Adrenal gland (tissue), 12 donors: ENCODE measurements around the gene FAM118B. TPM values are rescaled to one million over a fixed set of nuclear protein-coding genes. Genes with fewer than 3 reads are reported as not detected.

Source experiments
- DNase-seq, 7 donors: peaks; one replicate each; pipeline ENCODE4 v3.0.0-alpha.2; 2019 to 2020
- H3K27ac ChIP-seq, 5 donors: fragments of 200-600 bp; sonication (generic) in 4 of 5; 1 replicate in 3 of 5; 2 replicates in 2 of 5; pipeline versions ENCODE4 v1.5.1 to v1.8.0; 2016 to 2020; ENCODE audit warnings: mild to moderate bottlenecking in 1 of 5
- H3K27me3 ChIP-seq: fragments of 200-600 bp; 2 replicates; pipeline ENCODE4 v1.8.0; 2021
- H3K36me3 ChIP-seq, 2 donors: fragments of 200-600 bp; replicated peaks in 1 of 2; 1 replicate in 1 of 2; 2 replicates in 1 of 2; pipeline versions ENCODE4 v1.5.1 to v1.8.0; 2018 to 2022
- H3K4me1 ChIP-seq, 2 donors: fragments of 200-600 bp; replicated peaks in 1 of 2; 1 replicate in 1 of 2; 2 replicates in 1 of 2; pipeline versions ENCODE4 v1.5.1 to v1.8.0; 2018 to 2021
- H3K4me3 ChIP-seq, 4 donors: fragments of 200-600 bp; sonication (generic) in 3 of 4; one replicate each; pipeline ENCODE4 v1.5.1; 2016 to 2018
- H3K9me3 ChIP-seq, 3 donors: fragments of 200-600 bp; sonication (generic) in 1 of 3; replicated peaks in 1 of 3; 1 replicate in 2 of 3; 2 replicates in 1 of 3; pipeline versions ENCODE4 v1.5.1 to v1.8.0; 2016 to 2021
- CTCF ChIP-seq, 6 experiments: fragments of 450-650 bp in 4 of 6; fragments of 200-600 bp in 2 of 6; sonication (generic) in 1 of 6; IDR thresholded peaks; 1 replicate in 5 of 6; 2 replicates in 1 of 6; pipeline versions ENCODE4 v1.5.1 to v1.8.0; 2016 to 2021; ENCODE audit warnings: antibody characterized with exemption in 6 of 6, mild to moderate bottlenecking in 2 of 6, moderate library complexity in 1 of 6
- POLR2A ChIP-seq, 2 donors: fragments of 450-650 bp; IDR thresholded peaks; one replicate each; pipeline ENCODE4 v1.6.1; 2017; ENCODE audit warnings: antibody characterized with exemption in 2 of 2, mild to moderate bottlenecking in 2 of 2, moderate library complexity in 1 of 2
- WGBS, 4 donors: extraction: QIAGEN DNeasy Blood & Tissue Kit in 2 of 4; methylation state at CpG; one replicate each; pipeline versions ENCODE4 v1.1.5 to v1.1.7; 2013 to 2017; 5-methylcytosine and 5-hydroxymethylcytosine counted together
- intact Hi-C, 2 donors: fragments of 100-400 bp; cut with DNase I; formaldehyde crosslinking; loops; one replicate each; pipeline versions ENCODE4 v1.14.1 to v1.15.0; 2022 to 2023
- polyA plus RNA-seq, 3 donors: library from polyadenylated mRNA; stranded (reverse); fragments of 200-250 nt in 2 of 3; fragments of 350-450 nt in 1 of 3; fragmentation: Illumina TruSeq in 1 of 3; extraction: RNeasy Lipid Tissue Mini Kit (QIAGEN cat#74804) in 1 of 3; gene quantifications; one replicate each; pipeline ENCODE4 v1.2.3, GENCODE V29; 2013 to 2014
- total RNA-seq, 9 donors: library from RNA; depleted of rRNA in 4 of 9; stranded (reverse); fragments of >200 nt in 4 of 9; fragments of 120-200 nt in 1 of 9; fragmentation: NEBNext Ultra II Directional in 1 of 9; extraction: Animal tissue kit (Norgen Biotek cat#: 25700) in 1 of 9; gene quantifications; one replicate each; pipeline versions ENCODE4 v1.1.0 to v1.2.4, GENCODE V29; 2013 to 2023
- donor health status: healthy with polysubstance abuse.
- donor health status: Bipolar disorder and iron deficiency.
- donor health status: DM: yes; HTN: yes; CAD: no.
- donor health status: DM: no; HTN: no; CAD: no.
- donor health status: DM: no; HTN: no; CAD: no.
- donor health status: DM: yes; HTN: yes; CAD: no.

The FAM118B gene
- total and polyA plus RNA-seq, 12 donors = 5.8 to 26.6 (median 16.6) TPM

GRCh38 chr11:126163779-126164178 lies 47.8 kb upstream of the FAM118B start:
- no peak for TF ChIP-seq CTCF (IDR thresholded peaks at IDR 0.05)
- TF ChIP-seq POLR2A (IDR thresholded peaks at IDR 0.05) = no peak
- Histone ChIP-seq H3K27me3 (no peaks in the 10 kb centered on the region), H3K9me3 (no peaks in the 10 kb centered on the region), H3K27ac (no peak overlapping the region), H3K4me3 (no peak overlapping the region), H3K4me1 (no peaks in the 10 kb centered on the region), H3K36me3 (no peaks in the 10 kb centered on the region)
- DNase-seq = no peak
- 78 to 82% (median 80%) methylated on average over 8 to 9 of the region's 9 CpGs for WGBS, 4 donors
- intact Hi-C loops = no loop called here

GRCh38 chr11:126164781-126165180 lies 46.8 kb upstream of the FAM118B start:
- intact Hi-C loops = no loop called here
- Histone ChIP-seq H3K27me3 (no peaks in the 10 kb centered on the region), H3K4me3 (no peak overlapping the region), H3K4me1 (no peaks in the 10 kb centered on the region), H3K27ac (no peak overlapping the region), H3K9me3 (no peaks in the 10 kb centered on the region), H3K36me3 (no peaks in the 10 kb centered on the region)
- no peak for DNase-seq
- WGBS, 4 donors = 77 to 93% (median 85%) methylated on average over 6 to 8 of the region's 8 CpGs
- no peak for TF ChIP-seq CTCF (IDR thresholded peaks at IDR 0.05)
- TF ChIP-seq POLR2A (IDR thresholded peaks at IDR 0.05) = no peak

- no peak for DNase-seq
These were observed 46.3 kb upstream of the FAM118B start for GRCh38 chr11:126165311-126165720.

GRCh38 chr11:126165757-126166156 lies 45.8 kb upstream of the FAM118B start:
- no peaks in the 10 kb centered on the region for H3K9me3 ChIP-seq
- H3K27me3 ChIP-seq = no peaks in the 10 kb centered on the region
- intact Hi-C loops = no loop called here
- no peak for DNase-seq
- H3K27ac ChIP-seq = no peak overlapping the region
- H3K4me3 ChIP-seq = no peak overlapping the region
- no peaks in the 10 kb centered on the region for H3K36me3 ChIP-seq
- TF ChIP-seq CTCF (IDR thresholded peaks at IDR 0.05) (no peak), POLR2A (IDR thresholded peaks at IDR 0.05) (no peak)
- H3K4me1 ChIP-seq = no peaks in the 10 kb centered on the region
- 72 to 84% (median 82%) methylated on average over 10 of the region's 10 CpGs for WGBS, 4 donors

More at GRCh38 chr11:126165311-126165720, 46.3 kb upstream of the FAM118B start:
- WGBS, 4 donors = 80 to 83% (median 83%) methylated on average over 8 to 9 of the region's 9 CpGs
- Histone ChIP-seq H3K36me3 (no peaks in the 10 kb centered on the region), H3K9me3 (no peaks in the 10 kb centered on the region), H3K27ac (no peak overlapping the region), H3K4me3 (no peak overlapping the region), H3K4me1 (no peaks in the 10 kb centered on the region), H3K27me3 (no peaks in the 10 kb centered on the region)
- TF ChIP-seq CTCF (IDR thresholded peaks at IDR 0.05) = no peak
- TF ChIP-seq POLR2A (IDR thresholded peaks at IDR 0.05) = no peak
- intact Hi-C loops = no loop called here
